NB4 (cell line): Measurements from ENCODE around the gene TIFAB.
"Not testable (repeated sequence)": the region's sequence is repeated elsewhere in the genome, so short reads cannot be mapped to it uniquely, and the experiment has no call there.

Experiments
- DNase-seq: peaks from one replicate; pipeline ENCODE4 v3.0.0; 2010; ENCODE audit warnings: low read depth
- H3K4me3 ChIP-seq: one replicate; pipeline ENCODE4 v1.5.1; 2011; ENCODE audit warnings: mild to moderate bottlenecking, low read depth, low read length, moderate library complexity
- CTCF ChIP-seq: IDR thresholded peaks from one replicate; pipeline ENCODE4 v1.5.1; 2012; ENCODE audit warnings: low read depth, low read length
- MAX ChIP-seq: IDR thresholded peaks from 2 replicates; pipeline ENCODE4 v1.6.1; 2011; ENCODE audit warnings: low read depth, low read length
- MYC ChIP-seq: IDR thresholded peaks from 2 replicates; pipeline ENCODE4 v1.6.1; 2011; ENCODE audit warnings: low read depth, low read length
- POLR2A ChIP-seq: IDR thresholded peaks from 2 replicates; pipeline ENCODE4 v1.6.1; 2011; ENCODE audit warnings: mild to moderate bottlenecking; ENCODE audit not compliant: insufficient read length; ENCODE audit errors: extremely low read depth

Gene TIFAB

GRCh38 chr5:135452321-135453030, at the start of gene TIFAB:
Gene TIFAB (minus strand): TSS chr5:135452351. CDS start chr5:135449939, 2,412 bp downstream.
- TF ChIP-seq MAX (no peak), CTCF (no peak), POLR2A (no peak), MYC (no peak)
- peak; percentile 48 for DNase-seq

GRCh38 chr5:135498637-135498995, 46.5 kb upstream of the TIFAB start:
- no peak overlapping the region for H3K4me3 ChIP-seq
- TF ChIP-seq POLR2A (no peak), MYC (no peak), MAX (no peak), CTCF (no peak)
- no peak for DNase-seq

More at GRCh38 chr5:135452321-135453030, at the start of gene TIFAB:
- H3K4me3 ChIP-seq: no peak within 1 kb of the TSS

- no peak overlapping the region for H3K4me3 ChIP-seq
- DNase-seq: no peak
- TF ChIP-seq CTCF: no peak
- TF ChIP-seq POLR2A: no peak
These were observed 46.0 kb upstream of the TIFAB start for GRCh38 chr5:135497971-135498636.

- not testable (repeated sequence) for H3K4me3 ChIP-seq
- DNase-seq: peak; percentile 46
These were observed 43.4 kb upstream of the TIFAB start for GRCh38 chr5:135495531-135495930.

GRCh38 chr5:135494196-135494595, 42.0 kb upstream of the TIFAB start:
- no peak for TF ChIP-seq MYC
- no peak for TF ChIP-seq MAX
- no peak for TF ChIP-seq CTCF
- no peak for TF ChIP-seq POLR2A
- no peak for DNase-seq
- no peak overlapping the region for H3K4me3 ChIP-seq

GRCh38 chr5:135493406-135494180, 41.4 kb upstream of the TIFAB start:
- DNase-seq: peak; percentile 87
- H3K4me3 ChIP-seq: no peak overlapping the region
- TF ChIP-seq POLR2A: no peak

GRCh38 chr5:135492319-135492626, 40.1 kb upstream of the TIFAB start:
- TF ChIP-seq MAX (no peak), CTCF (no peak), POLR2A (no peak), MYC (no peak)
- peak; percentile 55 for DNase-seq
- H3K4me3 ChIP-seq: no peak overlapping the region
